Neuronal stem cell (in vitro differentiated cells): ENCODE results near the gene TEDDM1.

ENCODE experiments used
- DNase-seq: peaks from one replicate; pipeline ENCODE4 v3.0.0-alpha.2; 2013; ENCODE audit warnings: low spot score
- H2AFZ ChIP-seq: one replicate; pipeline ENCODE4 v1.6.1; 2013; ENCODE audit warnings: mild to moderate bottlenecking, low read length, inconsistent platforms
- H2AK5ac ChIP-seq: 2 replicates; pipeline ENCODE4 v1.6.1; 2013; ENCODE audit warnings: low read depth, mild to moderate bottlenecking, inconsistent platforms, low read length, moderate library complexity, mixed read lengths
- H2BK120ac ChIP-seq: 2 replicates; pipeline ENCODE4 v1.6.1; 2013; ENCODE audit warnings: low read depth, mild to moderate bottlenecking, inconsistent platforms, low read length, moderate library complexity, mixed read lengths
- H2BK12ac ChIP-seq: one replicate; pipeline ENCODE4 v1.6.1; 2013; ENCODE audit warnings: low read length, inconsistent platforms
- H2BK15ac ChIP-seq: 2 replicates; pipeline ENCODE4 v1.6.1; 2013; ENCODE audit warnings: mild to moderate bottlenecking, low read length, inconsistent platforms, mixed read lengths
- H2BK5ac ChIP-seq: one replicate; pipeline ENCODE4 v1.6.1; 2013; ENCODE audit warnings: inconsistent platforms, mild to moderate bottlenecking, low read length, moderate library complexity
- H3K14ac ChIP-seq: one replicate; pipeline ENCODE4 v1.6.1; 2013; ENCODE audit warnings: low read length, inconsistent platforms
- H3K18ac ChIP-seq: 2 replicates; pipeline ENCODE4 v1.6.1; 2013; ENCODE audit warnings: low read length, inconsistent platforms
- H3K23ac ChIP-seq: 2 replicates; pipeline ENCODE4 v1.6.1; 2013; ENCODE audit warnings: low read depth, mild to moderate bottlenecking, mixed read lengths, low read length, inconsistent platforms; ENCODE audit not compliant: poor library complexity
- H3K27ac ChIP-seq: replicated peaks from 3 replicates; pipeline ENCODE4 v1.5.1; 2013; ENCODE audit warnings: low read length, inconsistent platforms
- H3K27me3 ChIP-seq, 3 experiments: 2 replicates each; pipeline ENCODE4 v1.6.1; 2013; ENCODE audit warnings: low read length in 3 of 3, mild to moderate bottlenecking in 2 of 3, inconsistent platforms in 1 of 3, low read depth in 1 of 3, mixed read lengths in 1 of 3, moderate library complexity in 1 of 3; ENCODE audit not compliant: control insufficient read depth in 3 of 3, insufficient read depth in 3 of 3
- H3K36me3 ChIP-seq, 2 donors: replicated peaks in 1 of 2; 2 replicates each; pipeline ENCODE4 v1.6.1; 2013; ENCODE audit warnings: low read length in 2 of 2; ENCODE audit not compliant: control insufficient read depth in 2 of 2, insufficient read depth in 2 of 2
- H3K4ac ChIP-seq: 2 replicates; pipeline ENCODE4 v1.6.1; 2013; ENCODE audit warnings: inconsistent platforms, mild to moderate bottlenecking, low read length, moderate library complexity
- H3K4me1 ChIP-seq, 2 donors: 1 replicate in 1 of 2; 2 replicates in 1 of 2; pipeline ENCODE4 v1.6.1; 2013; ENCODE audit warnings: low read length in 2 of 2, low read depth in 1 of 2; ENCODE audit not compliant: control insufficient read depth in 2 of 2, insufficient read depth in 1 of 2
- H3K4me2 ChIP-seq: one replicate; pipeline ENCODE4 v1.6.1; 2013; ENCODE audit warnings: mild to moderate bottlenecking, low read length, inconsistent platforms; ENCODE audit not compliant: insufficient read depth, poor library complexity, severe bottlenecking
- H3K4me3 ChIP-seq, 2 donors: 2 replicates each; pipeline ENCODE4 v1.5.1; 2013; ENCODE audit warnings: low read length in 2 of 2, mild to moderate bottlenecking in 2 of 2, inconsistent platforms in 1 of 2, moderate library complexity in 1 of 2
- H3K79me1 ChIP-seq: one replicate; pipeline ENCODE4 v1.6.1; 2013; ENCODE audit warnings: low read depth, mild to moderate bottlenecking, inconsistent platforms, low read length, moderate library complexity
- H3K9ac ChIP-seq: one replicate; pipeline ENCODE4 v1.6.1; 2013; ENCODE audit warnings: mild to moderate bottlenecking, low read depth, low read length, inconsistent platforms; ENCODE audit not compliant: poor library complexity
- H3K9me3 ChIP-seq, 2 donors: replicated peaks in 1 of 2; 2 replicates each; pipeline versions ENCODE3 to v1.6.1; 2013; ENCODE audit warnings: low read length in 2 of 2, mild to moderate bottlenecking in 2 of 2, inconsistent platforms in 1 of 2, low read depth in 1 of 2, mixed read lengths in 1 of 2, moderate library complexity in 1 of 2; ENCODE audit not compliant: control insufficient read depth in 2 of 2, insufficient read depth in 1 of 2
- H4K8ac ChIP-seq: one replicate; pipeline ENCODE4 v1.6.1; 2013; ENCODE audit warnings: low read depth, mild to moderate bottlenecking, inconsistent platforms, low read length, moderate library complexity
- H4K91ac ChIP-seq: one replicate; pipeline ENCODE4 v1.6.1; 2013; ENCODE audit warnings: low read length, low read depth, mild to moderate bottlenecking, inconsistent platforms; ENCODE audit not compliant: poor library complexity
- WGBS, 2 donors: extraction: QIAGEN DNeasy Blood & Tissue Kit; methylation state at CpG; one replicate each; pipeline ENCODE4 v1.1.7; 2013; ENCODE audit warnings: missing lambda C conversion rate in 2 of 2, mixed read lengths in 1 of 2; ENCODE audit not compliant: insufficient read length in 2 of 2, insufficient replicate concordance in 1 of 2; ENCODE audit errors: extremely low coverage in 2 of 2; 5-methylcytosine and 5-hydroxymethylcytosine counted together

The TEDDM1 gene

DNA sequence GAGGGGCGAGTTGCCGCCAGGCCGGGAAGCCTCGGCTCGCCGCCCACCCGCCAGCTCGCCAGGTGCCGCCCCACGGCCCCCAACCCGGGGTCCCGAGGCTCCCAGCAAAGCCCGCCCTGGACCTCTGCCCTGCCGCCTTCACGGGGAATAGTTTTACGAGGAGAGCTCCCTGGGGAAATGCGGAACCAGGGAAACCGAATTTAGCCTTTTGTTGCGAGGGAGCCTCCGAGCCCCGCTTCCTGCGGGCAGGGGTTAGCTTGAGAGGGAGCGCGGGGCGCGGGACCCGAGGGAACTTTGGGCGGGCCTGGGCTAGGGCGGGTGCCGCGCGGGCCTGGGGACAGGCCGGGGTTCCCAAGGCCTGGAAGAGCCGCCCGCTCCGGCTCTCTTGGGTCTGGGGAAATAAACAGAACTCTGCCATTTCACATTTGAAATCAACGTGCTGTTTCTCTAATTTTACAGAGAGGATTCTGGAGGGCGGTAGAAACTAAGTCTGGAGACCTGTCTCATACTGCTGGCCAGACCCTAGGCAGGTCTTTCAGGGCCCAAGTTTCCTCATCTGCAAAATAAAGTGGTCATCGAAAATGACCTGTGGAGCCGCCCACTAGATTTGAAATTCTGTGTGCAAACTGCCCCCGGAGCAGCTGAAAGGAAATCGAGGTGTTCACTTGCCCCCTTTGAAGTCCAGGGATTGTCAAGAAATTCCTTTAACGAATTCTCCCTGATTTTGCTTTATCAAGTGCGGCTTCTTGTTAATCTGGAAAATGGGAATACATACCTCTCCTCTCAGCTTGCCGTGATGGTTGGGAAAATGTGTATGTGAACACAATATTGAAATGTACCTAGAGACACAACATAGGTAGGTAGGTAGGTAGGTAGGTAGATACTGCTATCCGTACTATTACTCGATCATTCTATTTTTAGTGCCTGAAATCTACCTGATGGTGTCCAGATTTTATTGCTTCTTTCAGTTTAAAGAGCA is 8.1 kb downstream of the TEDDM1 start:
- H4K8ac ChIP-seq = no peak overlapping the region

DNA sequence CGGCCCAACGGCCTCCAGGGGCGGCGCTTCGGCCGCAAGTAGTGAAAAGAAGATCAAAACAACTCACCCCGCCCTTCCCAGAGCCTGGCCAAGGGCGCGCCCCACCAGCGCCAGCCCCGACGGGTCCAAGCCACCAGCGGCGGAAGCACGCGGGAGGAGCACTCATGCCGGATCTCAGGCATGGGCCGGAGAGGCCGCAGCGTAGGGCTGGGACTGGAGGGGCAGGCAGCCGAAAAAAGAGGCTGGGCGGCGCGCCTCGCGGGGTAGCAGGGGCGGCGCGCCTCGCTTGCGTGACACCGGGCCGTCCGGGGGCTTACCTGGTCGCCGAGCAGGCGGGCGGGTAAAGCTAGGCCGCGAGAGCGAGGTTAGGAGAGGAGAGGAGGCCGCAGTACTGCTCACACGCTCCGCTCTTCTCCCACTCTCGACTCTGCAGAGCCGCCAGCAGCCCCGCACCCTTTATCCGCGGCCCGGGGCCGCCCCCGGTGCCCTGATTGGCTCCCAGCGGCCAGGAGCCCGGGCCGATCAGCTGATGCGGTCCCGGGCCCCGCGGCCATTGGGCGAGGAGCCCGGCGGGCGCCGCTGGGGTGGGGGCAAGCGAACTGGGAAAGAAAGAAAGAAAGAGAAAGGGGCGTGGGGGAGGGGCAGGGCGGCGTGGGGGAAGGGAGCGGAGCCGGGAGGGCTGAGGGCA is 9.0 kb downstream of the TEDDM1 start, which contains the start of gene GLUL:
TSS of gene GLUL (minus strand) at position 429 of the 688 bp plus-strand sequence. CDS start 3,053 bp downstream, outside the sequence.
- Histone ChIP-seq H2BK120ac (no peak within 1 kb of the TSS), H2BK15ac (no peak within 1 kb of the TSS), H2AK5ac (peak within 1 kb of the TSS; percentile 48), H2AFZ (peak within 1 kb of the TSS; percentile 92), H3K4me1 (peaks cover 8 to 12% of the 10 kb centered on the region in 2 donors), H3K79me1 (peaks cover 2% of the 10 kb centered on the region), H3K4ac (peak within 1 kb of the TSS; percentile 85), H4K91ac (no peak within 1 kb of the TSS), H3K27ac (peak within 1 kb of the TSS; percentile 77), H2BK12ac (peak within 1 kb of the TSS; percentile 26), H2BK5ac (peak within 1 kb of the TSS; percentile 84), H3K9me3 (no peaks in the 10 kb centered on the region), H3K18ac (peak within 1 kb of the TSS; percentile 98), H3K23ac (peak within 1 kb of the TSS; percentile 97), H3K4me2 (peak within 1 kb of the TSS; percentile 71), H4K8ac (no peak within 1 kb of the TSS), H3K36me3 (peaks cover 22 to 41% of the 10 kb centered on the region in 2 donors), H3K9ac (peak within 1 kb of the TSS; percentile 98), H3K14ac (no peak within 1 kb of the TSS), H3K27me3 (no peaks in the 10 kb centered on the region), H3K4me3 (peak within 1 kb of the TSS; percentile 81 to 94)
- peak; percentile 97 for DNase-seq
- WGBS, 2 donors = no CpG with 5 or more reads among the region's 70 CpGs

More for the DNA sequence above, 8.1 kb downstream of the TEDDM1 start:
- no peaks in the 10 kb centered on the region for H3K27me3 ChIP-seq
- peak overlapping the region; percentile 67 for H3K4me2 ChIP-seq
- H3K4ac ChIP-seq = no peak overlapping the region
- peak overlapping the region; percentile 50 to 76 for H3K4me3 ChIP-seq
- no peak overlapping the region for H2BK12ac ChIP-seq
- DNase-seq = no peak
- H3K14ac ChIP-seq = no peak overlapping the region
- H3K9ac ChIP-seq = no peak overlapping the region
- peaks cover 2% of the 10 kb centered on the region for H3K79me1 ChIP-seq
- no peaks in the 10 kb centered on the region for H3K9me3 ChIP-seq
- peak overlapping the region; percentile 77 for H3K27ac ChIP-seq
- H3K36me3 ChIP-seq = peaks cover 15 to 33% of the 10 kb centered on the region in 2 donors
- no peak overlapping the region for H2BK120ac ChIP-seq
- H3K23ac ChIP-seq = no peak overlapping the region
- H2BK15ac ChIP-seq = no peak overlapping the region
- peaks cover 9 to 10% of the 10 kb centered on the region in 2 donors for H3K4me1 ChIP-seq
- WGBS, 2 donors = no CpG with 5 or more reads among the region's 47 CpGs
- H2BK5ac ChIP-seq = peak overlapping the region; percentile 84
- no peak overlapping the region for H4K91ac ChIP-seq
- peak overlapping the region; percentile 92 for H2AFZ ChIP-seq
- peak overlapping the region; percentile 95 for H3K18ac ChIP-seq
- H2AK5ac ChIP-seq = peak overlapping the region; percentile 11

GRCh38 chr1:182391028-182391361 is 9.5 kb downstream of the TEDDM1 start:
- H3K4me3 ChIP-seq = peak overlapping the region; percentile 81 to 94
- H3K9ac ChIP-seq = peak overlapping the region; percentile 98
- H3K4ac ChIP-seq = peak overlapping the region; percentile 85
- H2BK12ac ChIP-seq = no peak overlapping the region
- peak overlapping the region; percentile 60 for H3K27ac ChIP-seq
- no CpG with 5 or more reads among the region's 35 CpGs for WGBS, 2 donors
- peak overlapping the region; percentile 98 for H3K18ac ChIP-seq
- H2AFZ ChIP-seq = peak overlapping the region; percentile 51
- peak overlapping the region; percentile 48 for H2AK5ac ChIP-seq
- no peak overlapping the region for H3K14ac ChIP-seq
- no peak overlapping the region for H4K8ac ChIP-seq
- H3K4me2 ChIP-seq = peak overlapping the region; percentile 28
- peaks cover 7 to 12% of the 10 kb centered on the region in 2 donors for H3K4me1 ChIP-seq
- peaks cover 27 to 46% of the 10 kb centered on the region in 2 donors for H3K36me3 ChIP-seq
- peak overlapping the region; percentile 97 for H3K23ac ChIP-seq
- H2BK120ac ChIP-seq = no peak overlapping the region
- H2BK15ac ChIP-seq = no peak overlapping the region
- peaks cover 2% of the 10 kb centered on the region for H3K79me1 ChIP-seq
- H4K91ac ChIP-seq = no peak overlapping the region
- DNase-seq = no peak
- peak overlapping the region; percentile 76 for H2BK5ac ChIP-seq
- no peaks in the 10 kb centered on the region for H3K27me3 ChIP-seq
- H3K9me3 ChIP-seq = no peaks in the 10 kb centered on the region
